Measurements from ENCODE around the gene SPDYE4. TPM values are rescaled to one million over a fixed set of nuclear protein-coding genes. Genes with fewer than 3 reads are reported as not detected.

The SPDYE4 gene
- total RNA-seq, 1 experiment from 2014 or later: not detected

DNA sequence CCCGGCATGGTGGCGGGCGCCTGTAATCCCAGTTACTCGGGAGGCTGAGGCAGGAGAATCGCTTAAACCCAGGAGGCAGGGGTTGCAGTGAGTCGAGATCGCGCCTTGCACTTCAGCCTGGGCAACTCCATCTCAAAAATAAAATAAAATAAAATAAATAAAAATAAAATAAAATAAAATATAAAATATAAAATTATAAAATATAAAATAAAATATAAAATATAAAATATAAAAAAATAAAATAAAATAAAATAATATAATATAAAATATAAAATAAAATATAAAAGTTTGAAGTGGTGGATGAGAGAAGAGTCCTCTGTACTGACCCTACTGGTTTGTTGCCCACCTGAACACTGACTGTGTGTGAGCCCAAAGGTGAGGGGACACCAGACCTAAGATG, 28.9 kb downstream of the SPDYE4 start:
- BruUV-seq (replicated peaks): no TSS peak
- no peaks in the 10 kb centered on the region for H3K27me3 ChIP-seq (ENCODE audit: low read length)
- no peaks in the 10 kb centered on the region for H3K79me2 ChIP-seq (ENCODE audit: low read length)
- no peak overlapping the region for H3K4me3 ChIP-seq (ENCODE audit: low read length)
- H3K9me2 ChIP-seq (replicated peaks; ENCODE audit: low read length): no peaks in the 10 kb centered on the region
- H3K4me1 ChIP-seq (ENCODE audit: insufficient read depth, low read length): no peaks in the 10 kb centered on the region
- no peak for TF ChIP-seq EZH2 (IDR thresholded peaks at IDR 0.05; ENCODE audit: low read length, unreplicated experiment)
- TF ChIP-seq, protein P1, sequence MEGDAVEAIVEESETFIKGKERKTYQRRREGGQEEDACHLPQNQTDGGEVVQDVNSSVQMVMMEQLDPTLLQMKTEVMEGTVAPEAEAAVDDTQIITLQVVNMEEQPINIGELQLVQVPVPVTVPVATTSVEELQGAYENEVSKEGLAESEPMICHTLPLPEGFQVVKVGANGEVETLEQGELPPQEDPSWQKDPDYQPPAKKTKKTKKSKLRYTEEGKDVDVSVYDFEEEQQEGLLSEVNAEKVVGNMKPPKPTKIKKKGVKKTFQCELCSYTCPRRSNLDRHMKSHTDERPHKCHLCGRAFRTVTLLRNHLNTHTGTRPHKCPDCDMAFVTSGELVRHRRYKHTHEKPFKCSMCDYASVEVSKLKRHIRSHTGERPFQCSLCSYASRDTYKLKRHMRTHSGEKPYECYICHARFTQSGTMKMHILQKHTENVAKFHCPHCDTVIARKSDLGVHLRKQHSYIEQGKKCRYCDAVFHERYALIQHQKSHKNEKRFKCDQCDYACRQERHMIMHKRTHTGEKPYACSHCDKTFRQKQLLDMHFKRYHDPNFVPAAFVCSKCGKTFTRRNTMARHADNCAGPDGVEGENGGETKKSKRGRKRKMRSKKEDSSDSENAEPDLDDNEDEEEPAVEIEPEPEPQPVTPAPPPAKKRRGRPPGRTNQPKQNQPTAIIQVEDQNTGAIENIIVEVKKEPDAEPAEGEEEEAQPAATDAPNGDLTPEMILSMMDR (conservative IDR thresholded peaks at IDR 0.05; ENCODE audit: low read depth, low read length): no peak
- no peak overlapping the region for H3K27ac ChIP-seq (ENCODE audit: low read length)
- H4K20me1 ChIP-seq (ENCODE audit: low read length): no peaks in the 10 kb centered on the region
- DNase-seq (no peak), ATAC-seq (no peak)
- H3K9ac ChIP-seq (ENCODE audit: low read length): no peak overlapping the region
- no peaks in the 10 kb centered on the region for H3K36me3 ChIP-seq (ENCODE audit: low read depth, low read length)
- H2AFZ ChIP-seq (ENCODE audit: low read length): no peak overlapping the region
- intact Hi-C loops (cut with micrococcal nuclease): no loop called here
- no peaks in the 10 kb centered on the region for H3F3A ChIP-seq (ENCODE audit: low read length, unreplicated experiment)
- H3K4me2 ChIP-seq (ENCODE audit: low read length): no peak overlapping the region
- ChIA-PET POLR2A (ENCODE audit: unreplicated experiment) (no interaction called here), CTCF (no interaction called here)
- no peaks in the 10 kb centered on the region for H3K9me3 ChIP-seq (ENCODE audit: low read length)

DNA sequence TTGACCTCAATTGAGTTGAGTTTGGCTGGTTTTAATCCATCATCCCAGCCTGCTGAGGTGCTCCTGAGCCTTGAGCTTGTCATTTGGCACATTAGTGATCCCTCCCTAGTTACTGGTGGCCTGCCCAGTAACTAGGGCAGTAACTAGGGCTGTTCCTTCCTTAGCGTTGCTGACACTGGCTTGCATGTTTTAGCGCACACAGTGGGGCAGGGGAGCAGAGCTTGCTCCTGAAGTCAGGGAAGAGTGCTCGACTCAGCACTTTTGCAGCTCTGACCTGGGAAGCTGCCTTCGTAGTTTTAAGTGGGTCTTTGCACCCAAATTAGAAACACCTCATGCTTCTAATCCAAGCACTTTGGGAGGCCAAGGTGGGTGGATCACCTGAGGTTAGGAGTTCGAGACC, 29.4 kb downstream of the SPDYE4 start:
- intact Hi-C loops (cut with micrococcal nuclease): no loop called here
- ATAC-seq (no peak), DNase-seq (no peak)
- no TSS peak for BruUV-seq (replicated peaks)
- Histone ChIP-seq H3K36me3 (ENCODE audit: low read depth, low read length) (no peaks in the 10 kb centered on the region), H3K9me2 (replicated peaks; ENCODE audit: low read length) (no peaks in the 10 kb centered on the region), H3K4me3 (ENCODE audit: low read length) (no peak overlapping the region), H3K9ac (ENCODE audit: low read length) (no peak overlapping the region), H3F3A (ENCODE audit: low read length, unreplicated experiment) (no peaks in the 10 kb centered on the region), H4K20me1 (ENCODE audit: low read length) (no peaks in the 10 kb centered on the region), H3K79me2 (ENCODE audit: low read length) (no peaks in the 10 kb centered on the region), H3K9me3 (ENCODE audit: low read length) (no peaks in the 10 kb centered on the region), H2AFZ (ENCODE audit: low read length) (no peak overlapping the region), H3K4me2 (ENCODE audit: low read length) (no peak overlapping the region), H3K4me1 (ENCODE audit: insufficient read depth, low read length) (no peaks in the 10 kb centered on the region), H3K27me3 (ENCODE audit: low read length) (no peaks in the 10 kb centered on the region), H3K27ac (ENCODE audit: low read length) (no peak overlapping the region)
- TF ChIP-seq, protein P1 (conservative IDR thresholded peaks at IDR 0.05; ENCODE audit: low read depth, low read length): no peak
- TF ChIP-seq EZH2phosphoT487 (IDR thresholded peaks at IDR 0.05; ENCODE audit: borderline replicate concordance, low read length): no peak
- no peak for TF ChIP-seq EZH2 (IDR thresholded peaks at IDR 0.05; ENCODE audit: low read length, unreplicated experiment)
- ChIA-PET POLR2A (ENCODE audit: unreplicated experiment) (no interaction called here), CTCF (no interaction called here)

DNA sequence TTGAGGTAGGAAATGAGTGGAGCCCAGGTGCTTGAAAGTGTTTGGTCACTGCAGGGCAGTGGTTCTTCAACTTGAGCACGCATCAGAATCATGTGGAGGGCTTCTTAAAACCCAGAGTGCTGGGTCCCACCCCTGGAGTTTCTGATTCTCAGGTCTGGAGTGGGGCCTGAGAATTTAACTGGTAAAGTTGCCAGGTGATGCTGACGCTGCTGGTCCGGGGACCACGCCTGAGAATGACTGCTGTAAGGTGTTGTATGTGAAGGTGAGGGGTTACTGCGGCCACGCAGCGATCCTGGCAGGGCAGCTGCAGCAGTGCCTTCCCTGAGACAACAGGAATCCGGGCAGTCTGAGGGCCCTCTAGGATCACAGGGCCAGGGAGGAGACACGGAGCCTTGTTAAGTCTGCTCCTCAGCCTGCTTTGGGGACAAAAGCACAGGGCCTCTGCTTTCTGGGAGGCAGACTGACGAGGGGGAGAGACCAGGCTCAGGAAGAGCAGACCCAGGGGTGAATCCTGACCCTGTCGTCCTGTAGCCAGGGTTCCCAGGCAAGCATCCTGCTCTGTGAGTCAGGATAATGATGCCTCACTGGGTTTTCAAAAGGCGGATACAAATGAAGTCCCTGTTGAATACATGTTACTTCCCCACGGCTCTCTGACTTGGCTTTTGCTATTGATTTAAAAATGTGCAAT, 30.0 kb downstream of the SPDYE4 start:
- no peaks in the 10 kb centered on the region for H3K9me3 ChIP-seq (ENCODE audit: low read length)
- H3K79me2 ChIP-seq (ENCODE audit: low read length): no peaks in the 10 kb centered on the region
- H3K27me3 ChIP-seq (ENCODE audit: low read length): no peaks in the 10 kb centered on the region
- no peak overlapping the region for H3K9ac ChIP-seq (ENCODE audit: low read length)
- no peaks in the 10 kb centered on the region for H4K20me1 ChIP-seq (ENCODE audit: low read length)
- H3K27ac ChIP-seq (ENCODE audit: low read length): no peak overlapping the region
- H3K4me2 ChIP-seq (ENCODE audit: low read length): no peak overlapping the region
- ChIA-PET POLR2A (ENCODE audit: unreplicated experiment) (no interaction called here), CTCF (no interaction called here)
- H3K9me2 ChIP-seq (replicated peaks; ENCODE audit: low read length): no peaks in the 10 kb centered on the region
- no peak overlapping the region for H2AFZ ChIP-seq (ENCODE audit: low read length)
- intact Hi-C loops (cut with micrococcal nuclease): no loop called here
- TF ChIP-seq, protein P1 (conservative IDR thresholded peaks at IDR 0.05; ENCODE audit: low read depth, low read length): no peak
- TF ChIP-seq EZH2 (IDR thresholded peaks at IDR 0.05; ENCODE audit: low read length, unreplicated experiment): no peak
- no peak for TF ChIP-seq EZH2phosphoT487 (IDR thresholded peaks at IDR 0.05; ENCODE audit: borderline replicate concordance, low read length)
- no peaks in the 10 kb centered on the region for H3K4me1 ChIP-seq (ENCODE audit: insufficient read depth, low read length)
- no peaks in the 10 kb centered on the region for H3F3A ChIP-seq (ENCODE audit: low read length, unreplicated experiment)
- ATAC-seq (no peak), DNase-seq (no peak)
- H3K36me3 ChIP-seq (ENCODE audit: low read depth, low read length): no peaks in the 10 kb centered on the region
- no TSS peak for BruUV-seq (replicated peaks)
- no peak overlapping the region for H3K4me3 ChIP-seq (ENCODE audit: low read length)
